Middle frontal gyrus (tissue), 1 donor: ENCODE data around the gene ACSL3.
"Not testable (repeated sequence)": the region's sequence is repeated elsewhere in the genome, so short reads cannot be mapped to it uniquely, and the experiment has no call there.

Experiments used
- DNase-seq: peaks from one replicate; pipeline ENCODE4 v3.0.0-alpha.2; 2015; ENCODE audit warnings: low spot score; ENCODE audit errors: extremely low spot score

The ACSL3 gene

DNA sequence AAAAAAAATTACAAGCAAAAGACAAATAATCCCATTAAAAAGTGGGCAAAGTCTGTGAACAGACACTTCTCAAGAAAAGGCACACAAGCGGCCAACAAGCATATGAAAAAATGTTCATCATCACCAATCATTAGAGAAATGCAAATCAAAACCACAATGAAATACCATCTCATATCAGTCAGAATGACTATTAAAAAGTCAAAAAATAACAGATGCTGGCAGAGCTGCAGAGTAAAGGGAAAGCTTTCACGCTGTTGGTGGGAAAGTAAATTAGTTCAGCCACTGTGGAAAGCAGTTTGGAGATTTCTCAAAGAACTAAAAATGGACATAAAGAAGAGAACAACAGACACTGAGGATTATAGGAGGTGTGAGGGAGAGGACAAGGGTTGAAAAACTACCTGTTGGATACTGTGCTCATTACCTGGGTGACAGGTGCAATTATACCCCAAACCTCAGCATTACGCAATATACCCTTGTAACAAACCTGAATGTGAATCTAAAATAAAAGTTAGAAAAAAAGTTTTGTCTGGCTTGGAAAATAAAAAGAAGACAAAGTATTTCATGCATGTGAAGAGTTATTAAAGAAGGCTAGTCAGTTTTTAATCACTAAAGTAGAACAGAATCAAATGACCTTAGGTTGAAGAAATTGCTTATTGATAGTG is 8.7 kb upstream of the ACSL3 start:
- no peak for DNase-seq

DNA sequence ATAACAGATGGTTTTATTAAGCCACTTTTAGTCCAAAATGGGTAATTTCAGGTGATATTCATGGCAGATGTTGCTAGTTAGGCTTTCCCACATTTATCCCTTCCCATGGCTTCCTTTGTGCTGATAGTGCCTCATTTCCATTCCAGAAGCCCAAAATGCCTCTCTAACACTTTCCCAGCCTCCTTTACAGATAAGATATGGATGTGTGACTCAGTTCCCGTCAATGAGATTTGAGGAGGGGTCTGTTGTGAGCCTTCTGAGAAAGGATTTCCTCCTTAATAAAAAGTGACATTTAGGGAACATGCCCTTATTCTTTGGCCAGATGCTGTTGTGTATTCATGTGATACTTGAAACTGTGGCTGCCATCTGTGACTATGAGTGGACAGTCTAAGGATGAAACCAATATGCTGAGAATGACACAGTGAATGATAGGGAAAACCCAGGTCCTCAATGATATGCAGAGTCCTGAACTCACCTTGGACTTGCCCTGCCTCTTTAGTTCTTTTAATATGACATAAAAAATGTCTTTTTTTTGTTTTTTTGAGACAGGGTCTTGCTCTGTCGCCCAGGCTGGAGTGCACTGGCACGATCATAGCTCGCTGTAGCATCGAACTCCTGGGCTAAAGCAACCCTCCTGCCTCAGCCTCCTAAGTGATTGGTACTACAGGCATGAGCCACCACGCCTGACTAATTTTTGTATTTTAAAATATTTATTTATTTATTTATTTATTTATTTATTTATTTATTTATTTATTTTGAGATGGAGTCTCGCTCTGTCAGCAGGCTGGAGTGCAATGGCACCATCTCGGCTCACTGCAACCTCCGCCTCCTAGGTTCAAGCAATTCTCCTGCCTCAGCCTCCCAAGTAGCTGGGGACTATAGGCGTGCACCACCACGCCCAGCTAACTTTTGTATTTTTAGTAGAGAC is 5.8 kb upstream of the ACSL3 start:
- DNase-seq: no peak

DNA sequence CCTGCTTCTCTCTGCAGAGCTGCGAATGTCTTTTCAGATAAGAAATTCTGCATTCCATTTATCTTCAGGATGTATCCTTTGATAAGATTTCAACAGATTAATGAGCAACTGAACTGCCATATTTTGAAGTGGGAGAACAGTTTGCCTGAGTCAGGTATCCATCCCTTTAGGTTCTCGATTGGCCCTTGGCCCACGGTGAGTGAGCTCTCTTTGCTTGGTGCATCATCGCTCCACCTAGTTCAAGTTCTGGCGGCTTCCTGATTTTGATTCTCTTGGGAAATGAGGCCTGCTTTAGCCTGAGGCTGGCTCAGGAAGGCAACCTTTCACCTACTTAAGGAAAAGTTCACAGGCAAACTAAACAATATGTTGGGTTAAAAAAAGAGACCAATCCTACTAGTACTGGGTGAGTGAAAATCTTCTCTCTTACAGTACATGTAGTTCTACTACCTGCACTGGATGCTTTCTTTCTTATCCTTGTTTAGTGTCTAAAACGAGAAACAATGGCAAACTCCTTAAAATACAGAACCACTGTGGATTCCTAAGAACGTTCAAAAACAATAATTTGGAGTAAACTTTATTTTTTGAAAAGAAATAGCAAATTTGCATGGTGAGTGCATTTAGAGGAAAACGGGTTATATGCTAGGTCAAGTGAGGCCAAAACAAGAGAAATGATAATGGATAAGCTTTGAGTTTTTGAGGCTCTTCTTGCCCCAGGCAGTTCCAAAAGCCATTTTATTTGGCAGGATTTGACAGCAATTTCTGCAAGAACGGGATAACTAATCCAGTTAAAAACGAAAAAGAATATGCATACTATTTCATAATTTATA is 837 bp upstream of the ACSL3 start:
- DNase-seq: no peak

DNA sequence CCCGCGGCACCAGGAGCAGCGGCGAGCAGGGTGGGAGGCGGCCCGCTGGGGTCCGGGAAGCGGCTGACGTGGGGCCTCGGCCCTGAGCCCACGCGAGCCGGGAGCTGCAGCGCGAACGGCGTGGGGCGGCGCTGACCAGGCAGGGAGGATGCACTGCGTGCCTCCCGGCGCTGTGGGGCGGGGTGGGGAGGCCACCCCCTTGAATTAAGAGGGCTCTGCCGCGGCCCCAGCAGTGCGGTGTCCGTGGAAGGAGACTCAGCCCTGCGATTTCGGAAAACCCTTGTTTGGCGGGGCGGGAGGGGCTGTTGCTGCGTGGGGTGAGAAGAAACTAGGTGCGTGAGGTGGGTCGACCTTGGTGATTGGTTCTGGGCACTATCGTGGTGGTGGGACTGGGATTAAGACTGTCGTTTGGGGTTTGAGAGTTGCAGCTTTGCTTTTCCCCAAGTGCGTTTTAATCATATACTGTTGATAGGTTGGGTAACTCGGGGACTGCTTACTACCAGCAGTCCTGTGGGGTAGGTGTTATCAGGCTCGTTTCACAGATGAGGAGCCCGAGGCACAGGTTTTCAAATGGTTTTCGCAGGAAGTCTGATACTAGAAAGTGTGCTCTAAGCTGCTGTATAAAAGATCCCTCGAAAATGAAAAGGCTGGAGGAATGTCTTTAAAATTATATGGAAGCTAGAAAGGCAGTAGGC is 722 bp downstream of the ACSL3 start:
- no peak for DNase-seq

DNA sequence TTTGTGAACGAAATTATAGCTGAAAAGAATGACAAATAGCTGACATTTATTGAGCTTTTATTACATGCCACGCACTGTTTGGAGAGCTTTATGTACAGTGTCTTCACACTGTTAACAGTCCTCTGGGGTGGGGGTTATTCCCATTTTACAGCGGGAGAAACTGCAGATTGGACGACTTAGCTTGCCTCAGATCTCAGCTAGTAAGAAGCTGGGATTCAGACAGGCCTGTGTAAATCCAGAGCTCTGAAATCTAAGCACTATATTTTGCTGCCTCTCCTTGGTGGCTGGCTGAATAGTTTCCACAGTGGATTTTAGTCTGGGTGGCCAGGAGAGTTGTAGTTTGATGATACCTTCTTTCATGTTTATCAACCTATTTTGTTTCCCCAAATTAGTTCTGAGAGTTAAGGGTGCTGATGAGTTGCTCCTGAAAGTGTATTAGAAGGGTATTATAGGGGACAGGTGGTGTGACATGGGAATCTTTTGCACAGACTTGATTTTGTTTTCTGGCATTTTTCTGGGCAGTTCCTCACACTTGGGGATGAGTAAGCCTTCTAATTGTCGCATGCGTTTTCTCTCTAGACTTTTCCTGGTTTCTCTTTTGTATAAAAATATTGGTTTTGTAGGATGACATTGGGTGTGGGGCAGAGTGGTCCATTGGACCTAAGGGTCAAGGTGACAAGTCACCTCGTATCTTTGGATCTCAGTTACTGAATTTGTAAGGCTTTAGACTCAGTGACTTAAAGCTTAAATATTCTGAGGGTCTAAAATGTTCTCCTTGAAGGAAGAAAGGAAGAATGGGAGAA is 1.5 kb downstream of the ACSL3 start:
- no peak for DNase-seq

DNA sequence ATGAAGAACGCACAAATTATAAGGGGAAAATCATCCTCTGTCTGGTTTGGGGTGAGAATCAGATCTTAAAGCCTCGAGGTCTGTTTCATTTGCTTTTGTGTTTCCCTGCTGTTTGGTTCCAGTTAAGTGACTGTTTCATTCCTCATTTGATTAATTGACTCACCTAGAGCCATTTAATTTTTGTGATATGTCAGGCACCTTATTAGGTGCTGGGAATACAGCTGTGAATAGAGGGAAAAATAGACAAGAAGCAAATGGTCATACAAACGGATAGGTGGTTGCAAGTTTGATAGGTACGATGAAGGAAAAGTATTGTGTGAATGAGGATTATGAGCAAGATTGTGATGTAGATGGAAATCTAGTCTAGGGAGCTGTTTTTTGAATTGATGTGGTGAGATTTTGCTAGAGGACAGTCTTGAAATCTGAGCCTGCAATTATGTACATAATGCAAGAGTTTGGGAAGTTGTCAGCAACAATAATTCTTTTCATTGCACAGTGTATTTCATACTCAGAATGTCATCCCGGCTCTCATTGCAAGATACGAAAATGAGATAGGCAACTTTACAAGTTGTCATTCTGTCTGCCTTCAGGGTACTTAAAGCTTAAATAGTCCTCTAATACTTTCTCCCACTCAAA is 2.2 kb downstream of the ACSL3 start:
- DNase-seq: no peak

DNA sequence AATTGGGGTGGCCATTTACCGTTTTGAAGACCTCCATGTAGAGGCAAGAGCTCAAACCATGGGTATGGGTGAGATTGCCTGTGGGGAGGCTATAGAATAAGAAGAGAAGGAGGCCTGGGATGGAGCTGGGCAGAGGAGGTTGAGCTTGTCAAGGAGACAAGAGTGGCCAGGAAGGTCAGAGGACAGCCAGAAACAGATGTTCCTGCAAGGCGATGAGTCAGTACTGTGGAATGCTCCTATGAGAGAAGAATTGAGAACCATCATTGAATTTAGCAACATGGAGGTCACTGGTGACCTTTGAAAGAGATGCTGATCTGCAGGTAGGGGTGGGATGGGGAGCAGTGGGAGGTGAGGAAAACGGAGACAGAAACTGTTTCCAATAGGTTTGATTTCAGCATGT is 3.5 kb downstream of the ACSL3 start:
- no peak for DNase-seq

DNA sequence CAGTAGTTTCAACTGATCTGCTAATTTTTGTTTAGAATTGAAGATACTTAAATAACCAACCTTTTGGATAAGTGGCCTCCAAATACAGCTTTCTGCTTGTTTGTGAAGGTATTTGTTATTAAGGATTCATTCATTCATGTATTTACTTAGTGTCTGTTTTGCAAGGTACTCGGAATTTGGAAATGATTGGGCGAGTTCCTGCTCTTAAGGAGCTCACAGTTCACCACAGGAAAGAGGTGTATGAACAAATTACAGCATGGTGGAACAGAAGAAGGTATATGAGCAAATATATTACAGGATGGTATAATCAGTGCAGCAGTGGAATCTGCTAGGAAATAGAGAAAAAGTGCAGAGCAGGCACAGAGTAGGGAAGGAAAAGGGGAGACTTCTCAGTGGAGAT is 4.5 kb downstream of the ACSL3 start:
- DNase-seq: no peak

DNA sequence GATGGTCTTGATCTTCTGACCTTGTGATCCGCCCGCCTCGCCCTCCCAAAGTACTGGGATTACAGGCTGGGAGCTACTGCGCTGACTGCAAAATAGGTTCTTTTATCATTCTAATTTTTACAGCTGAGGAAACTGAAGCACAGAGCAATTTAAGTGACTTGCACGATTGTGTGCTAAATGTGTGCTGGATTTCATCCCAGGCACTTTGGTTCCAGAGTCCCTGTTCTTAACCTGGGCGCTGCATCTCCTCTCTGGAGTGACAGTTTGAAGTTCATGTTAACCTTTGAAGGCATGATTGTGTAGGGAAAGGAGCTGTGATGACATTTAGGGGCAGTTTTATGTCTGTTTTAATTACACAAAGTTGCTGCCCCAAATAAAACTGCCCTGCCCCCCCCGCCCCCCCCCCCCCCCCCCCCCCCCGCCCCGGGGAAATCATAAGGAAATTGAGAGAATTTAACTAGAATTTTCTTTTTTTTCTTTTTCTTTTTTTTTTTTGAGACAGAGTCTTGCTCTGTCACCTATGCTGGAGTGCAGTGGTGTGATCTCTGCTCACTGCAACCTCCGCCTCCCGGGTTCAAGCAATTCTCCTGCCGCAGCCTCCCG is 5.6 kb downstream of the ACSL3 start:
- DNase-seq: no peak

DNA sequence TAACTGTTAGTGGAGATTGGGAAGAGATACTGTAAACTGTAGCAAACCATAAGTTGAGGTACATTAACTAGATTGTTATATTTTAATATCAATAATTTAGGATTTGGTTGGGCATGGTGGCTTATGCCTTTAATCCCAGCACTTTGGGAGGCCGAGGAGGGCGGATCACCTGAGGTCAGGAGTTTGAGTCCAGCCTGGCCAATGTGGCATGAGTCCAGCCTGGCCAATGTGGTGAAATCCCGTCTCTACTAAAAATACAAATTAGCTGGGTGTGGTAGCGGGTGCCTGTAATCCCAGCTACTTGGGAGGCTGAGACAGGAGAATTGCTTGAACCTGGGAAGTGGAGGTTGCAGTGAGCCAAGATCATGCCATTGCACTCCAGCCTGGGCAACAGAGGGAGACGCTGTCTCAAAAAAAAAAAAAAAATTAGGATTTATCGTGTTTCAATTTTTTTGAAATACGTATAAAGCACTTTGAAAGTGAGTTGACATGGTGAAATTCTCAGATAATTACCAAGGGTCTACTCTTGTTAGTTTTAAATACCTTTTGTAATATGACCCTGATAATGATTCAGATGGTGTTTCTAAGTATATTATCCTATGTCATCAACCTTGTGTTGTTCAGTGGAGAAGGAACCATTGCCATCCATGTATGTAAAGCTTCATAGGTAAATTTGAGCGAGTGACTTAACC is 7.9 kb downstream of the ACSL3 start:
- not testable (repeated sequence) for DNase-seq

DNA sequence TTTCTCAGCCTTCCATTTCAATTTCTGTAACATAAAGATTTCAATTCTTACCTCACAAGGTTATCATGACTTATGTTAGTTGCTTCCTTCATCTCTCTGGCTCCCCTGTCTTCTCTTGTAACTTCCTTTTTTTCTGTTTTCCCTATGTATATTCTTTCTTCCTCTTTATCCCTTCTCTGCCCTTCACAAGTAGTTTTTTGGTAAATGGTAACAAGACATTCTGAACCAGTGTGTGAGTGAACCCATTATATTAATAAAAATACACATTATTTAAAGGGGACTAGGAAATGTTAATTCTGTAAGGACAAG is 8.4 kb downstream of the ACSL3 start:
- no peak for DNase-seq

DNA sequence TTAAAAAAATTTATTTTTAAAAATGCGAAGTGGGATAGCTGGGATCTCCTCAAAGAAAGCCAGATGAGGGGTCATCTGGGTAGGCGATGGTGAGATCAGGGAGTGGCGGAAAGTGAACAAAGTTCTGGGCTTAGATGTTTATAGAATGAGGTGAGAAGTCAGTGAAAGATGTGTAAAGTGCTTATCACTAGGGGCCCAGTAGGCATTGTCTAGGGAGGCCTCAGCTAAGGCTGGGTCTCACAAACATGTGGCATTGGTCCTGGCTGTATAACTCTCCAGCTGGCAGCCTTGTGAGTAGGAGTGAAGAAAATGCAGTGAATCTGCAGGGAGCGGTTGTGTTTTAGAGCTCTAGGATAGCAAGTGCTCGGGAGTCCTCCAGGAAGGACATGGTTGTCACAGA is 10.5 kb downstream of the ACSL3 start:
- no peak for DNase-seq

DNA sequence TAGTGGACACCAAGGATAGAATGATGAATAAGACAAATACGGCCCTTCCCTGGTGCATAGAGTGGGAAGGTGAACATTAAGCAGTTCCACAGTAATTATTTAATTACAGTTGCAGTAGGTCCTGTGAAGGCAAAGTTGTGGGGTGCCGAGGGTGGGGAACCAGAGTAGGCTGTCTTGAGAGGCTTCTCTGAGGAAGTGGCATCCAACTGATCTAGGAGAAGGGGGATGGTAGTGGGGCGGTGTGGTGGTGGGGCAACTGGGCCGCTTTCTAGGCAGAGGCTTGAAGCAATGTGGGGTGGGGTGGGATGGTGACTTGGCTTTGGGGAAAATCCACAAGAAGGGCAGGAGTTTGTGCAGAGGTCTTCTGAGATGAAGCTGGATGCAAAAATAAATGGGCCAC is 11.7 kb downstream of the ACSL3 start:
- no peak for DNase-seq

DNA sequence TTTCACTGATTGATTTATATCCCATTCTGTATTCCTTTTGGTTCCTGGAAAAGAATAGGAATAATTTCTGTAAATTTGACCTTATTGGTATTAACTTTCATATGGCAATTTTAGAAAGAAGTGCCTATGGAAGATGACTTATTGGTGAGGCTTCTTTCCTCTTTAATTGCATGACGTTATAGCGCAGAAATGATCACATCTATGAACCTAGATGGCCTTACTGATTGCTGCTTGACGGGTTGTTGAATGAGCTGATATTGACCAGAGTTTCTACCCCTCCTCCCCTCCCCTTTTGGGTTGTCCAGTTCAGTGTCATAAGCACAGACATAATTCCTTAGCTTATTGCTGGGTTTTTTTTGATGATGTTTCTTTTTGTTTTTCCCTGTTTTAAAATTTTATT is 14.6 kb downstream of the ACSL3 start:
- DNase-seq: no peak

DNA sequence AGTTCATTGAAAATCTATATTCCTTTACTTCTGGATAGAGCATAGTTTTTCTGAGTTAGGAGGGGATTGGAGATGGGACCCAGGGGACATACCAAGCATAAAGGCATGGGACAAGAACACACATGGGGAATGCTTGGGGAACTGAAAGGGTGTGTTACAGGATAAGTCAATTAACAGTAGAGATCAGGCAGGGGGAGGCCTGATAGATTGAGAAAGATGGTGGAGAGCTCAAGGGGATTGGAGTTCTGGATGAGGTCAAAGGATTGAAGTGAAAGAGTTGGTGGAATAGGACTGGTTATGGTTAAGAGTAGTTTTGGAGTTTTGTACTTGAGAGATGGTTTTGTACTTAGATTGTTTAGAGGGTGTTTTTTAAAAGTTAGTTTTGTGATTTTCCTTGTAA is 16.1 kb downstream of the ACSL3 start:
- no peak for DNase-seq

DNA sequence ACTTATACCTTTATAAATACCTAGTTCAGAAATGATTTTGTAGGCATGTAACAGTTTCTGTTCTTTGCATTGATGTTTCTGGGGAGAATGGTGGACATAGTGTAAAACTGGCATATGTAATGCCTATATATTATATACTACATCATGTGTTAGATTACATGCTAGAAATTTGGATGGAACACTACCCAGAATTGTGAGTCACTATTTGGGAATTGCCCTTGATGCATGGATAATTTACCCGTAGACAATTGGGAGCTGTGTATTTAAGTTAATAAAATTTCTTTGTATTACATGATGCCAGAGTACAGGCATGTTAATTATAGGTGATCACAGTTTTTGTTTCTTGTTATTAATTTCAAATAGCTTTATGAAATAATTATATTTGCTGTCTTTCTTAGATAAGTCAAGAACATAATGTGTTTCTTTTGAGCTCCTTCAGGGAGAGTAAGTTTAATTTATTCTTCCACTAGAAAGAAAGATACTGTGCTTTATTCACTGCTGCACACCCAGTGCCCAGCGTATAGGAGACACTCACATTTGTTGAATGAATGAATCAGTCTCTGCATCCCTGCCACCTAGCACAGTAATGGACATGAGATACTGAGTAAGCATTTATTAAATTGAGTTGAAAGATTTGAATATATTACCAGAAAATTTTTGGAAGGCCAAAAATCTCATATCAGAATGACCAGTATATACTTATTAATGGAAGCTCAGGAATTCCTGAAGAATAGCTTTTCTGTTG is 16.9 kb downstream of the ACSL3 start:
- no peak for DNase-seq

DNA sequence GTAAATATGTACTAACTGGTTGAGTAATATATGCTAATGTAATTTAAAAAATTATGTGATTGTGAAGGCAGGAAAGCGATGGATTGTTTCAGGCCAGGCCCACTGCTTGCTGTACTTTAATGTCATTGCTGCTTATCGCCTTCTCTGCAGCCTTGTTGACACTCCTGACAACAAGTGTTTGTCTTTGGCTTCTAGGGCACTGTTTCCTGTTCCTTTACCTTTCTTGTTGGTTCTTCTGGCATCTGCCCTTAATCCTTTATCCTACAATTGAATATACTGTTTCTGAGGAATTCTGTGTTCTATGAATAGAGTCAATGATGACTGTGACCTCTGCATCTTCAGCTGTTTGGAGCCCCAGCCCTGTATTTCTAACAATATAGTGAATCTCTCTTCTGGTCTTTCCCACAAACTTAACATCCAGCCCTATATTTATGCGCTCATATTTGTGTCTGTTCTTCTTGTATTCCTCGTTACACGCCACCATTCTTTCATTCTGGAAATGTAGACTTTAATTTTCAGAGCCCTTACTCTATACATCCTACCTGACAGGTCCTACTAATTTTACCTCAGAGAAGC is 17.6 kb downstream of the ACSL3 start:
- DNase-seq: no peak
